H1 (cell line): ENCODE measurements around the gene SLC7A11. TPM values are rescaled to one million over a fixed set of nuclear protein-coding genes. Genes with fewer than 3 reads are reported as not detected.

Source experiments
- BRCA1 ChIP-seq: IDR thresholded peaks from 2 replicates; pipeline ENCODE4 v1.6.1; 2012; ENCODE audit warnings: low read depth, low read length, improper control_type of control experiment
- EZH2 ChIP-seq: fragments of 200-600 bp; sonication (generic); IDR thresholded peaks from 2 replicates; pipeline ENCODE4 v1.7.1; 2012; ENCODE audit warnings: low read depth, mild to moderate bottlenecking, moderate library complexity, low read length, inconsistent platforms; ENCODE audit not compliant: severe bottlenecking
- GTF2F1 ChIP-seq: IDR thresholded peaks from 2 replicates; pipeline ENCODE4 v1.6.1; 2012; ENCODE audit warnings: low read depth, low read length, improper control_type of control experiment, borderline replicate concordance
- JUND ChIP-seq: IDR thresholded peaks from 2 replicates; pipeline ENCODE4 v1.6.1; 2011; ENCODE audit warnings: mild to moderate bottlenecking, improper control_type of control experiment, low read length
- KDM1A ChIP-seq: fragments of 200-600, 300-600 bp; sonication (generic); IDR thresholded peaks from 2 replicates; pipeline ENCODE4 v1.7.1; 2016; ENCODE audit warnings: mild to moderate bottlenecking, low read length, borderline replicate concordance
- RFX5 ChIP-seq: IDR thresholded peaks from 2 replicates; pipeline ENCODE4 v1.6.1; 2011; ENCODE audit warnings: low read depth, low read length, improper control_type of control experiment, borderline replicate concordance
- SIRT6 ChIP-seq: IDR thresholded peaks from one replicate; pipeline ENCODE4 v1.7.1; 2012; ENCODE audit warnings: low read length, inconsistent platforms
- SIX5 ChIP-seq: IDR thresholded peaks from 2 replicates; pipeline ENCODE4 v1.6.1; 2011; ENCODE audit warnings: mild to moderate bottlenecking, low read depth, low read length
- TEAD4 ChIP-seq: IDR thresholded peaks from 2 replicates; pipeline ENCODE4 v1.6.1; 2012; ENCODE audit warnings: low read depth, low read length, inconsistent platforms, mixed read lengths
- ZNF274 ChIP-seq: IDR thresholded peaks from 2 replicates; pipeline ENCODE4 v1.7.0; 2012; ENCODE audit warnings: low read length, borderline replicate concordance; ENCODE audit errors: extremely low read depth
- polyA plus RNA-seq, 7 experiments: library from polyadenylated mRNA; depleted of rRNA in 3 of 7; stranded (reverse) in 5 of 7; unstranded in 2 of 7; fragments of >200 nt in 5 of 7; fragments of 200-250 nt in 2 of 7; gene quantifications; 1 replicate in 5 of 7; 2 replicates in 1 of 7; 4 replicates in 1 of 7; pipeline versions ENCODE4 v1.2.1 to v1.2.3, GENCODE V29; 2011 to 2013; ENCODE audit warnings: missing spikeins in 2 of 7, mixed read lengths in 2 of 7
- total RNA-seq: library from RNA; stranded (reverse); fragmentation: NEBNext Ultra II Directional; extraction: Animal tissue kit (Norgen Biotek cat#: 25700); gene quantifications from 2 replicates; pipeline ENCODE4 v1.2.1, GENCODE V29; 2021
- TF ChIP-seq, protein P1 (sequence below): fragments of 300-600 bp; sonication (generic); IDR thresholded peaks from 2 replicates; pipeline ENCODE4 v1.7.1; 2012; ENCODE audit warnings: low read length, moderate library complexity, mild to moderate bottlenecking, inconsistent platforms; ENCODE audit not compliant: insufficient replicate concordance
- TF ChIP-seq, protein P2 (sequence below): IDR thresholded peaks from 2 replicates; pipeline ENCODE4 v1.6.1; 2012; ENCODE audit warnings: inconsistent platforms

The SLC7A11 gene
- total and polyA plus RNA-seq, 2 of the 8 experiments (the other 6 are each of a cell fraction or from before 2014, with no cell fraction given): 6.6 to 17.0 TPM

DNA sequence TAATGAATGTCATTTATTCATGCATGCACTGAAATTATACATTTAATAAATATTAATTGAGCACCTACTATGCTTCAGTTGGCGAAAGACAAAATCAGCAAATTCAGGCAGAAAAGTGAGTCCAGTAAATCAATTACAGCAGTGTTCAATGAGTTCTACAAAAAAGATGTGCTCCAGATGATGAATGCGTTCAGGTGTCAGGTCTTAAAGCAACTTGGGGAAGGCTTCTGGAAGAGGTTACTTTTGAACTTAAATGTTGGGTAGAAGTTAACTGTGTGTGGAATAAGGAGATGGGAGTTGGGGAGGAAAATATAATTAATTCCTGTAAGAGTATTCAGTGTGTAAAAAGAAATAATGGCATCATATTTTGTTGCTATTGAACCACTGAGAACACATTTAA, 79.0 kb downstream of the SLC7A11 start (continued):
- TF ChIP-seq, protein P1, sequence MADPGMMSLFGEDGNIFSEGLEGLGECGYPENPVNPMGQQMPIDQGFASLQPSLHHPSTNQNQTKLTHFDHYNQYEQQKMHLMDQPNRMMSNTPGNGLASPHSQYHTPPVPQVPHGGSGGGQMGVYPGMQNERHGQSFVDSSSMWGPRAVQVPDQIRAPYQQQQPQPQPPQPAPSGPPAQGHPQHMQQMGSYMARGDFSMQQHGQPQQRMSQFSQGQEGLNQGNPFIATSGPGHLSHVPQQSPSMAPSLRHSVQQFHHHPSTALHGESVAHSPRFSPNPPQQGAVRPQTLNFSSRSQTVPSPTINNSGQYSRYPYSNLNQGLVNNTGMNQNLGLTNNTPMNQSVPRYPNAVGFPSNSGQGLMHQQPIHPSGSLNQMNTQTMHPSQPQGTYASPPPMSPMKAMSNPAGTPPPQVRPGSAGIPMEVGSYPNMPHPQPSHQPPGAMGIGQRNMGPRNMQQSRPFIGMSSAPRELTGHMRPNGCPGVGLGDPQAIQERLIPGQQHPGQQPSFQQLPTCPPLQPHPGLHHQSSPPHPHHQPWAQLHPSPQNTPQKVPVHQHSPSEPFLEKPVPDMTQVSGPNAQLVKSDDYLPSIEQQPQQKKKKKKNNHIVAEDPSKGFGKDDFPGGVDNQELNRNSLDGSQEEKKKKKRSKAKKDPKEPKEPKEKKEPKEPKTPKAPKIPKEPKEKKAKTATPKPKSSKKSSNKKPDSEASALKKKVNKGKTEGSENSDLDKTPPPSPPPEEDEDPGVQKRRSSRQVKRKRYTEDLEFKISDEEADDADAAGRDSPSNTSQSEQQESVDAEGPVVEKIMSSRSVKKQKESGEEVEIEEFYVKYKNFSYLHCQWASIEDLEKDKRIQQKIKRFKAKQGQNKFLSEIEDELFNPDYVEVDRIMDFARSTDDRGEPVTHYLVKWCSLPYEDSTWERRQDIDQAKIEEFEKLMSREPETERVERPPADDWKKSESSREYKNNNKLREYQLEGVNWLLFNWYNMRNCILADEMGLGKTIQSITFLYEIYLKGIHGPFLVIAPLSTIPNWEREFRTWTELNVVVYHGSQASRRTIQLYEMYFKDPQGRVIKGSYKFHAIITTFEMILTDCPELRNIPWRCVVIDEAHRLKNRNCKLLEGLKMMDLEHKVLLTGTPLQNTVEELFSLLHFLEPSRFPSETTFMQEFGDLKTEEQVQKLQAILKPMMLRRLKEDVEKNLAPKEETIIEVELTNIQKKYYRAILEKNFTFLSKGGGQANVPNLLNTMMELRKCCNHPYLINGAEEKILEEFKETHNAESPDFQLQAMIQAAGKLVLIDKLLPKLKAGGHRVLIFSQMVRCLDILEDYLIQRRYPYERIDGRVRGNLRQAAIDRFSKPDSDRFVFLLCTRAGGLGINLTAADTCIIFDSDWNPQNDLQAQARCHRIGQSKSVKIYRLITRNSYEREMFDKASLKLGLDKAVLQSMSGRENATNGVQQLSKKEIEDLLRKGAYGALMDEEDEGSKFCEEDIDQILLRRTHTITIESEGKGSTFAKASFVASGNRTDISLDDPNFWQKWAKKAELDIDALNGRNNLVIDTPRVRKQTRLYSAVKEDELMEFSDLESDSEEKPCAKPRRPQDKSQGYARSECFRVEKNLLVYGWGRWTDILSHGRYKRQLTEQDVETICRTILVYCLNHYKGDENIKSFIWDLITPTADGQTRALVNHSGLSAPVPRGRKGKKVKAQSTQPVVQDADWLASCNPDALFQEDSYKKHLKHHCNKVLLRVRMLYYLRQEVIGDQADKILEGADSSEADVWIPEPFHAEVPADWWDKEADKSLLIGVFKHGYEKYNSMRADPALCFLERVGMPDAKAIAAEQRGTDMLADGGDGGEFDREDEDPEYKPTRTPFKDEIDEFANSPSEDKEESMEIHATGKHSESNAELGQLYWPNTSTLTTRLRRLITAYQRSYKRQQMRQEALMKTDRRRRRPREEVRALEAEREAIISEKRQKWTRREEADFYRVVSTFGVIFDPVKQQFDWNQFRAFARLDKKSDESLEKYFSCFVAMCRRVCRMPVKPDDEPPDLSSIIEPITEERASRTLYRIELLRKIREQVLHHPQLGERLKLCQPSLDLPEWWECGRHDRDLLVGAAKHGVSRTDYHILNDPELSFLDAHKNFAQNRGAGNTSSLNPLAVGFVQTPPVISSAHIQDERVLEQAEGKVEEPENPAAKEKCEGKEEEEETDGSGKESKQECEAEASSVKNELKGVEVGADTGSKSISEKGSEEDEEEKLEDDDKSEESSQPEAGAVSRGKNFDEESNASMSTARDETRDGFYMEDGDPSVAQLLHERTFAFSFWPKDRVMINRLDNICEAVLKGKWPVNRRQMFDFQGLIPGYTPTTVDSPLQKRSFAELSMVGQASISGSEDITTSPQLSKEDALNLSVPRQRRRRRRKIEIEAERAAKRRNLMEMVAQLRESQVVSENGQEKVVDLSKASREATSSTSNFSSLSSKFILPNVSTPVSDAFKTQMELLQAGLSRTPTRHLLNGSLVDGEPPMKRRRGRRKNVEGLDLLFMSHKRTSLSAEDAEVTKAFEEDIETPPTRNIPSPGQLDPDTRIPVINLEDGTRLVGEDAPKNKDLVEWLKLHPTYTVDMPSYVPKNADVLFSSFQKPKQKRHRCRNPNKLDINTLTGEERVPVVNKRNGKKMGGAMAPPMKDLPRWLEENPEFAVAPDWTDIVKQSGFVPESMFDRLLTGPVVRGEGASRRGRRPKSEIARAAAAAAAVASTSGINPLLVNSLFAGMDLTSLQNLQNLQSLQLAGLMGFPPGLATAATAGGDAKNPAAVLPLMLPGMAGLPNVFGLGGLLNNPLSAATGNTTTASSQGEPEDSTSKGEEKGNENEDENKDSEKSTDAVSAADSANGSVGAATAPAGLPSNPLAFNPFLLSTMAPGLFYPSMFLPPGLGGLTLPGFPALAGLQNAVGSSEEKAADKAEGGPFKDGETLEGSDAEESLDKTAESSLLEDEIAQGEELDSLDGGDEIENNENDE: no peak
- TF ChIP-seq GTF2F1 (no peak), KDM1A (no peak), SIX5 (no peak), BRCA1 (no peak), EZH2 (no peak), JUND (no peak), SIRT6 (no peak), TEAD4 (no peak), ZNF274 (no peak), RFX5 (no peak)
- TF ChIP-seq, protein P2, sequence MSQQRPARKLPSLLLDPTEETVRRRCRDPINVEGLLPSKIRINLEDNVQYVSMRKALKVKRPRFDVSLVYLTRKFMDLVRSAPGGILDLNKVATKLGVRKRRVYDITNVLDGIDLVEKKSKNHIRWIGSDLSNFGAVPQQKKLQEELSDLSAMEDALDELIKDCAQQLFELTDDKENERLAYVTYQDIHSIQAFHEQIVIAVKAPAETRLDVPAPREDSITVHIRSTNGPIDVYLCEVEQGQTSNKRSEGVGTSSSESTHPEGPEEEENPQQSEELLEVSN: no peak
